ENCODE data around the gene IFNL1. TPM values are rescaled to one million over a fixed set of nuclear protein-coding genes. Genes with fewer than 3 reads are reported as not detected.

IFNL1 gene
- polyA plus RNA-seq, 2 of the 4 experiments (the other 2 are of a cell fraction), result not detected

GRCh38 chr19:39297931-39298634 lies 1.9 kb downstream of the IFNL1 start:
- FAIRE-seq (no peak), ATAC-seq (peak; percentile 40 to 48; a peak in 4 of 6 replicates), DNase-seq (ENCODE audit: low read depth in 1 of 2, low spot score in 1 of 2) (no peak)
- H3K4me3 ChIP-seq, result no peak overlapping the region
- no peak overlapping the region for H3K27ac ChIP-seq
- H3K4me1 ChIP-seq, result no peaks in the 10 kb centered on the region; the same call in 1 of the 3 replicates
- no peak overlapping the region for H3K4me2 ChIP-seq
- CTCF ChIA-PET, result interaction anchor here (0.6 to 1.2 kb wide), 4 partner anchors 13 to 235 kb away, joined by 3 to 4 read pairs (median 4); partner anchors contain the start of gene EID2B
- TF ChIP-seq NPAS2 (CRISPR knock-in tag; IDR thresholded peaks at IDR 0.05; ENCODE audit: borderline replicate concordance), result no peak
- TF ChIP-seq HOXA7 (CRISPR knock-in tag; IDR thresholded peaks at IDR 0.05), result no peak
- TF ChIP-seq ZC3H11A (IDR thresholded peaks at IDR 0.05), result no peak
- 73% methylated on average over 17 of the region's 17 CpGs for WGBS (ENCODE audit: missing lambda C conversion rate)
- no peaks in the 10 kb centered on the region for H3K9me3 ChIP-seq
- POLR2A ChIA-PET, result no interaction called here

DNA sequence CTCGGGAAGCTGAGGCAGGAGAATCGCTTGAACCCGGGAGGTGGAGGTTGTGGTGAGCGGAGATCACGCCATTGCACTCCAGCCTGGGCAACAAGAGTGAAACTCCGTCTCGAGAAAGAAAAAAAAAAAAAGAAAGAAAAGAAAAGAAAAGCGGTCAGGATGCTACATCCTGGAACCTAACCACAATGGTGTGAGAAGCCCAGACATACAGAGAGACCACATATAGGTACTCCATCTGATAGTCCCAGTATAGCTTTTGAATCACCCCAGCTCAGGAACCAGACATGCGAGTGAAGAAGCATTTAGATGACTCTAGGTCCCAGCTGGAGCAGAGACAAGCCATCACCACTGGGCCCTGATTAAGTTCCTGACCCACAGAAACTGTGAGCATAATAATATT lies 3.2 kb downstream of the IFNL1 start:
- ATAC-seq (no peak), DNase-seq (ENCODE audit: low read depth in 1 of 2, low spot score in 1 of 2) (no peak), FAIRE-seq (no peak)
- ChIA-PET POLR2A (no interaction called here), CTCF (interaction anchor here (0.6 to 1.8 kb wide), 4 partner anchors 10 to 67 kb away, joined by 3 to 4 read pairs (median 4); no protein-coding TSS in a partner anchor)
- Histone ChIP-seq H3K27ac (no peak overlapping the region), H3K4me2 (no peak overlapping the region), H3K9me3 (no peaks in the 10 kb centered on the region), H3K4me3 (no peak overlapping the region), H3K4me1 (peaks cover 6% of the 10 kb centered on the region)
- no peak for TF ChIP-seq MAFK (IDR thresholded peaks at IDR 0.05; ENCODE audit: partially characterized antibody)
- TF ChIP-seq BHLHE40 (IDR thresholded peaks at IDR 0.05; ENCODE audit: low read depth, low read length), result no peak
- 82% methylated on average over 9 of the region's 9 CpGs for WGBS (ENCODE audit: missing lambda C conversion rate)

DNA sequence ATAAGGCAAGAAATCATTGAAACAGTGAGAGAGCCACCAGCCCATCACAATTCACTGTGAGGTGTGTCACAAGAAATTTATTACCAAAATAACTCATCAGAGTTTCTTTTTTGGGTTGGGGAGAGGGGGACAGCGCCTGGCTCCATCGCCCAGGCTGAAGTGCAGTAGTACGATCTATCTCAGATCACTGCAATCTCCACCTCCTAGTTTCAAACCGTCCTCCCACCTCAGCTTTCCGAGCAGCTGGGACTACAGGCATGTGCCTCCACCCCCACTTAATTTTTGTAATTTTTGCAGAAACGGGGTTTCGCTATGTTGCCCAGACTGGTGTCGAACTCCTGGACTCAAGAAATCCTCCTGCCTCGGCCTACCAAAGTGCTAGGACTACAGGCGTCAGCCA lies 3.6 kb downstream of the IFNL1 start:
- 84% methylated on average over 10 of the region's 10 CpGs for WGBS (ENCODE audit: missing lambda C conversion rate)
- H3K4me3 ChIP-seq, result no peak overlapping the region
- no peaks in the 10 kb centered on the region for H3K9me3 ChIP-seq
- TF ChIP-seq SMC3 (IDR thresholded peaks at IDR 0.05) (no peak), HDAC2 (IDR thresholded peaks at IDR 0.05) (no peak), RAD21 (conservative IDR thresholded peaks at IDR 0.05 in 1 of 2, IDR thresholded peaks at IDR 0.05 in 1 of 2) (no peak), CBX2 (IDR thresholded peaks at IDR 0.05; ENCODE audit: borderline replicate concordance, low read depth) (no peak), NR3C1 (IDR thresholded peaks at IDR 0.05) (no peak), FOSL2 (IDR thresholded peaks at IDR 0.05) (no peak), FOSL2 (CRISPR knock-in tag; IDR thresholded peaks at IDR 0.05) (no peak), HOXB5 (CRISPR knock-in tag; IDR thresholded peaks at IDR 0.05) (no peak), MAZ (IDR thresholded peaks at IDR 0.05; ENCODE audit: borderline replicate concordance, low read depth, low read length) (no peak)
- TF ChIP-seq, protein P1, sequence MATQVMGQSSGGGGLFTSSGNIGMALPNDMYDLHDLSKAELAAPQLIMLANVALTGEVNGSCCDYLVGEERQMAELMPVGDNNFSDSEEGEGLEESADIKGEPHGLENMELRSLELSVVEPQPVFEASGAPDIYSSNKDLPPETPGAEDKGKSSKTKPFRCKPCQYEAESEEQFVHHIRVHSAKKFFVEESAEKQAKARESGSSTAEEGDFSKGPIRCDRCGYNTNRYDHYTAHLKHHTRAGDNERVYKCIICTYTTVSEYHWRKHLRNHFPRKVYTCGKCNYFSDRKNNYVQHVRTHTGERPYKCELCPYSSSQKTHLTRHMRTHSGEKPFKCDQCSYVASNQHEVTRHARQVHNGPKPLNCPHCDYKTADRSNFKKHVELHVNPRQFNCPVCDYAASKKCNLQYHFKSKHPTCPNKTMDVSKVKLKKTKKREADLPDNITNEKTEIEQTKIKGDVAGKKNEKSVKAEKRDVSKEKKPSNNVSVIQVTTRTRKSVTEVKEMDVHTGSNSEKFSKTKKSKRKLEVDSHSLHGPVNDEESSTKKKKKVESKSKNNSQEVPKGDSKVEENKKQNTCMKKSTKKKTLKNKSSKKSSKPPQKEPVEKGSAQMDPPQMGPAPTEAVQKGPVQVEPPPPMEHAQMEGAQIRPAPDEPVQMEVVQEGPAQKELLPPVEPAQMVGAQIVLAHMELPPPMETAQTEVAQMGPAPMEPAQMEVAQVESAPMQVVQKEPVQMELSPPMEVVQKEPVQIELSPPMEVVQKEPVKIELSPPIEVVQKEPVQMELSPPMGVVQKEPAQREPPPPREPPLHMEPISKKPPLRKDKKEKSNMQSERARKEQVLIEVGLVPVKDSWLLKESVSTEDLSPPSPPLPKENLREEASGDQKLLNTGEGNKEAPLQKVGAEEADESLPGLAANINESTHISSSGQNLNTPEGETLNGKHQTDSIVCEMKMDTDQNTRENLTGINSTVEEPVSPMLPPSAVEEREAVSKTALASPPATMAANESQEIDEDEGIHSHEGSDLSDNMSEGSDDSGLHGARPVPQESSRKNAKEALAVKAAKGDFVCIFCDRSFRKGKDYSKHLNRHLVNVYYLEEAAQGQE (IDR thresholded peaks at IDR 0.05), result no peak
- TF ChIP-seq, protein P2, sequence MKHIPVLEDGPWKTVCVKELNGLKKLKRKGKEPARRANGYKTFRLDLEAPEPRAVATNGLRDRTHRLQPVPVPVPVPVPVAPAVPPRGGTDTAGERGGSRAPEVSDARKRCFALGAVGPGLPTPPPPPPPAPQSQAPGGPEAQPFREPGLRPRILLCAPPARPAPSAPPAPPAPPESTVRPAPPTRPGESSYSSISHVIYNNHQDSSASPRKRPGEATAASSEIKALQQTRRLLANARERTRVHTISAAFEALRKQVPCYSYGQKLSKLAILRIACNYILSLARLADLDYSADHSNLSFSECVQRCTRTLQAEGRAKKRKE (CRISPR knock-in tag; IDR thresholded peaks at IDR 0.05; ENCODE audit: low read depth), result no peak
- ChIA-PET CTCF (interaction anchor here (0.7 to 1.8 kb wide), 3 partner anchors 9 to 68 kb away, joined by 3 to 4 read pairs (median 3); no protein-coding TSS in a partner anchor), POLR2A (no interaction called here)
- H3K27ac ChIP-seq, result no peak overlapping the region
- no peak for DNase-seq (ENCODE audit: low read depth in 1 of 2, low spot score in 1 of 2)
- FAIRE-seq, result peak; percentile 59
- no peak for ATAC-seq
- no peak overlapping the region for H3K4me2 ChIP-seq
- H3K4me1 ChIP-seq, result peaks cover 6% of the 10 kb centered on the region
